SK-N-SH treated with all-trans-retinoic acid at 6 μM for 48 hours (cell line): ENCODE data around the gene BPIFB2.

ENCODE experiments used
- ATAC-seq: fragments of 200-7000 bp; cut with Tn5 transposase; 3 replicates; pipeline ENCODE4 v1.9.1; 2020; ENCODE audit warnings: mild to moderate bottlenecking, moderate library complexity
- ARNTL ChIP-seq: fragments of 450-650 bp; formaldehyde crosslinking; IDR thresholded peaks from 2 replicates; pipeline ENCODE4 v1.5.0; 2020; ENCODE audit warnings: low read depth, mild to moderate bottlenecking, moderate library complexity, borderline replicate concordance
- BACH2 ChIP-seq: fragments of 250-450 bp; sonication (Bioruptor Pico); IDR thresholded peaks from 2 replicates; pipeline ENCODE4 v1.9.0; 2021; ENCODE audit warnings: mild to moderate bottlenecking, borderline replicate concordance
- ESRRG ChIP-seq: fragments of 250-450 bp; sonication (Bioruptor Pico); IDR thresholded peaks from 2 replicates; pipeline ENCODE4 v1.6.1; 2021; ENCODE audit warnings: mild to moderate bottlenecking
- GLIS3 ChIP-seq: fragments of 250-450 bp; sonication (Bioruptor Pico); IDR thresholded peaks from 2 replicates; pipeline ENCODE4 v1.5.0; 2020; ENCODE audit warnings: mild to moderate bottlenecking, moderate library complexity
- ISL1 ChIP-seq: fragments of 250-450 bp; sonication (Bioruptor Pico); IDR thresholded peaks from 2 replicates; pipeline ENCODE4 v2.1.2; 2022; ENCODE audit warnings: mild to moderate bottlenecking, moderate library complexity
- OSR1 ChIP-seq: fragments of 250-450 bp; sonication (Bioruptor Pico); IDR thresholded peaks from 2 replicates; pipeline ENCODE4 v1.8.0; 2022; ENCODE audit warnings: moderate library complexity, mild to moderate bottlenecking, inconsistent platforms
- PPARA ChIP-seq: fragments of 250-450 bp; sonication (Bioruptor Pico); IDR thresholded peaks from 2 replicates; pipeline ENCODE4 v1.5.0; 2020; ENCODE audit warnings: mild to moderate bottlenecking, borderline replicate concordance
- RARB ChIP-seq: fragments of 250-450 bp; sonication (Bioruptor Pico); IDR thresholded peaks from 2 replicates; pipeline ENCODE4 v1.8.0; 2021; ENCODE audit warnings: mild to moderate bottlenecking, moderate library complexity
- SNAI2 ChIP-seq: fragments of 250-450 bp; sonication (Bioruptor Pico); IDR thresholded peaks from 2 replicates; pipeline ENCODE4 v1.5.0; 2020; ENCODE audit warnings: mild to moderate bottlenecking, moderate library complexity
- TCF4 ChIP-seq: fragments of 250-450 bp; sonication (Bioruptor Pico); IDR thresholded peaks from 2 replicates; pipeline ENCODE4 v1.8.0; 2021; ENCODE audit warnings: mild to moderate bottlenecking, moderate library complexity, borderline replicate concordance
- TOX ChIP-seq: fragments of 250-450 bp; sonication (Bioruptor Pico); IDR thresholded peaks from 2 replicates; pipeline ENCODE4 v1.8.0; 2021; ENCODE audit warnings: mild to moderate bottlenecking, moderate library complexity, borderline replicate concordance
- ZC3H10 ChIP-seq: fragments of 250-450 bp; sonication (Bioruptor Pico); IDR thresholded peaks from 2 replicates; pipeline ENCODE4 v1.5.1; 2021; ENCODE audit warnings: mild to moderate bottlenecking, moderate library complexity
- ZFP30 ChIP-seq: fragments of 450-650 bp; formaldehyde crosslinking; IDR thresholded peaks from 2 replicates; pipeline ENCODE4 v1.5.0; 2022; ENCODE audit warnings: mild to moderate bottlenecking, moderate library complexity
- ZNF565 ChIP-seq: fragments of 450-650 bp; formaldehyde crosslinking; conservative IDR thresholded peaks from 2 replicates; pipeline ENCODE4 v1.5.0; 2020; ENCODE audit warnings: low read depth, mild to moderate bottlenecking, moderate library complexity
- ZNF70 ChIP-seq: fragments of 450-650 bp; formaldehyde crosslinking; IDR thresholded peaks from 2 replicates; pipeline ENCODE4 v1.5.0; 2020; ENCODE audit warnings: mild to moderate bottlenecking, moderate library complexity
- ZNF8 ChIP-seq: fragments of 450-650 bp; formaldehyde crosslinking; IDR thresholded peaks from 2 replicates; pipeline ENCODE4 v1.5.0; 2020; ENCODE audit warnings: mild to moderate bottlenecking, moderate library complexity
- TF ChIP-seq, protein P1 (sequence below): fragments of 250-450 bp; sonication (Bioruptor Pico); IDR thresholded peaks from 2 replicates; pipeline ENCODE4 v1.8.0; 2020; ENCODE audit warnings: mild to moderate bottlenecking, moderate library complexity, borderline replicate concordance
- TF ChIP-seq, protein P2 (sequence below): fragments of 250-450 bp; sonication (Bioruptor Pico); IDR thresholded peaks from 2 replicates; pipeline ENCODE4 v1.8.0; 2021; ENCODE audit warnings: low read depth, mild to moderate bottlenecking, moderate library complexity, borderline replicate concordance
- TF ChIP-seq, protein P3 (sequence below): fragments of 250-450 bp; sonication (Bioruptor Pico); IDR thresholded peaks from 2 replicates; pipeline ENCODE4 v1.5.0; 2020; ENCODE audit warnings: mild to moderate bottlenecking, moderate library complexity
- TF ChIP-seq, protein P4 (sequence below): fragments of 250-450 bp; sonication (Bioruptor Pico); IDR thresholded peaks from 2 replicates; pipeline ENCODE4 v1.5.1; 2020; ENCODE audit warnings: low read depth, mild to moderate bottlenecking, moderate library complexity

Gene BPIFB2

GRCh38 chr20:33034115-33034514 lies 26.6 kb downstream of the BPIFB2 start (continued):
- TF ChIP-seq, protein P1, sequence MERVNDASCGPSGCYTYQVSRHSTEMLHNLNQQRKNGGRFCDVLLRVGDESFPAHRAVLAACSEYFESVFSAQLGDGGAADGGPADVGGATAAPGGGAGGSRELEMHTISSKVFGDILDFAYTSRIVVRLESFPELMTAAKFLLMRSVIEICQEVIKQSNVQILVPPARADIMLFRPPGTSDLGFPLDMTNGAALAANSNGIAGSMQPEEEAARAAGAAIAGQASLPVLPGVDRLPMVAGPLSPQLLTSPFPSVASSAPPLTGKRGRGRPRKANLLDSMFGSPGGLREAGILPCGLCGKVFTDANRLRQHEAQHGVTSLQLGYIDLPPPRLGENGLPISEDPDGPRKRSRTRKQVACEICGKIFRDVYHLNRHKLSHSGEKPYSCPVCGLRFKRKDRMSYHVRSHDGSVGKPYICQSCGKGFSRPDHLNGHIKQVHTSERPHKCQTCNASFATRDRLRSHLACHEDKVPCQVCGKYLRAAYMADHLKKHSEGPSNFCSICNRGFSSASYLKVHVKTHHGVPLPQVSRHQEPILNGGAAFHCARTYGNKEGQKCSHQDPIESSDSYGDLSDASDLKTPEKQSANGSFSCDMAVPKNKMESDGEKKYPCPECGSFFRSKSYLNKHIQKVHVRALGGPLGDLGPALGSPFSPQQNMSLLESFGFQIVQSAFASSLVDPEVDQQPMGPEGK (CRISPR knock-in tag) = no peak
- TF ChIP-seq RARB (no peak), SNAI2 (CRISPR knock-in tag) (no peak), BACH2 (CRISPR knock-in tag) (no peak), ISL1 (CRISPR knock-in tag) (no peak), PPARA (no peak), ZNF8 (CRISPR knock-in tag) (no peak), TOX (CRISPR knock-in tag) (no peak), GLIS3 (no peak)
- TF ChIP-seq, protein P2, sequence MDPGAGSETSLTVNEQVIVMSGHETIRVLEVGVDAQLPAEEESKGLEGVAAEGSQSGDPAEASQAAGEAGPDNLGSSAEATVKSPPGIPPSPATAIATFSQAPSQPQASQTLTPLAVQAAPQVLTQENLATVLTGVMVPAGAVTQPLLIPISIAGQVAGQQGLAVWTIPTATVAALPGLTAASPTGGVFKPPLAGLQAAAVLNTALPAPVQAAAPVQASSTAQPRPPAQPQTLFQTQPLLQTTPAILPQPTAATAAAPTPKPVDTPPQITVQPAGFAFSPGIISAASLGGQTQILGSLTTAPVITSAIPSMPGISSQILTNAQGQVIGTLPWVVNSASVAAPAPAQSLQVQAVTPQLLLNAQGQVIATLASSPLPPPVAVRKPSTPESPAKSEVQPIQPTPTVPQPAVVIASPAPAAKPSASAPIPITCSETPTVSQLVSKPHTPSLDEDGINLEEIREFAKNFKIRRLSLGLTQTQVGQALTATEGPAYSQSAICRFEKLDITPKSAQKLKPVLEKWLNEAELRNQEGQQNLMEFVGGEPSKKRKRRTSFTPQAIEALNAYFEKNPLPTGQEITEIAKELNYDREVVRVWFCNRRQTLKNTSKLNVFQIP (CRISPR knock-in tag) = no peak

GRCh38 chr20:33034901-33035492 lies 27.5 kb downstream of the BPIFB2 start:
- TF ChIP-seq PPARA (no peak), ZNF70 (no peak), ZNF565 (CRISPR knock-in tag) (no peak), TCF4 (CRISPR knock-in tag) (no peak)
- no peak for ATAC-seq

GRCh38 chr20:33037456-33037855 lies 30.0 kb downstream of the BPIFB2 start:
- no peak for ATAC-seq
- no peak for TF ChIP-seq ZNF70
- TF ChIP-seq, protein P3, sequence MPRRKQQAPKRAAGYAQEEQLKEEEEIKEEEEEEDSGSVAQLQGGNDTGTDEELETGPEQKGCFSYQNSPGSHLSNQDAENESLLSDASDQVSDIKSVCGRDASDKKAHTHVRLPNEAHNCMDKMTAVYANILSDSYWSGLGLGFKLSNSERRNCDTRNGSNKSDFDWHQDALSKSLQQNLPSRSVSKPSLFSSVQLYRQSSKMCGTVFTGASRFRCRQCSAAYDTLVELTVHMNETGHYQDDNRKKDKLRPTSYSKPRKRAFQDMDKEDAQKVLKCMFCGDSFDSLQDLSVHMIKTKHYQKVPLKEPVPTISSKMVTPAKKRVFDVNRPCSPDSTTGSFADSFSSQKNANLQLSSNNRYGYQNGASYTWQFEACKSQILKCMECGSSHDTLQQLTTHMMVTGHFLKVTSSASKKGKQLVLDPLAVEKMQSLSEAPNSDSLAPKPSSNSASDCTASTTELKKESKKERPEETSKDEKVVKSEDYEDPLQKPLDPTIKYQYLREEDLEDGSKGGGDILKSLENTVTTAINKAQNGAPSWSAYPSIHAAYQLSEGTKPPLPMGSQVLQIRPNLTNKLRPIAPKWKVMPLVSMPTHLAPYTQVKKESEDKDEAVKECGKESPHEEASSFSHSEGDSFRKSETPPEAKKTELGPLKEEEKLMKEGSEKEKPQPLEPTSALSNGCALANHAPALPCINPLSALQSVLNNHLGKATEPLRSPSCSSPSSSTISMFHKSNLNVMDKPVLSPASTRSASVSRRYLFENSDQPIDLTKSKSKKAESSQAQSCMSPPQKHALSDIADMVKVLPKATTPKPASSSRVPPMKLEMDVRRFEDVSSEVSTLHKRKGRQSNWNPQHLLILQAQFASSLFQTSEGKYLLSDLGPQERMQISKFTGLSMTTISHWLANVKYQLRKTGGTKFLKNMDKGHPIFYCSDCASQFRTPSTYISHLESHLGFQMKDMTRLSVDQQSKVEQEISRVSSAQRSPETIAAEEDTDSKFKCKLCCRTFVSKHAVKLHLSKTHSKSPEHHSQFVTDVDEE (CRISPR knock-in tag) = no peak
- TF ChIP-seq, all 23 proteins: peak for 0

- ATAC-seq = no peak
- TF ChIP-seq, protein P2 (CRISPR knock-in tag) = no peak
- no peak for TF ChIP-seq RARB
- TF ChIP-seq ESRRG (CRISPR knock-in tag) = no peak
- no peak for TF ChIP-seq PPARA
- TF ChIP-seq, protein P4, sequence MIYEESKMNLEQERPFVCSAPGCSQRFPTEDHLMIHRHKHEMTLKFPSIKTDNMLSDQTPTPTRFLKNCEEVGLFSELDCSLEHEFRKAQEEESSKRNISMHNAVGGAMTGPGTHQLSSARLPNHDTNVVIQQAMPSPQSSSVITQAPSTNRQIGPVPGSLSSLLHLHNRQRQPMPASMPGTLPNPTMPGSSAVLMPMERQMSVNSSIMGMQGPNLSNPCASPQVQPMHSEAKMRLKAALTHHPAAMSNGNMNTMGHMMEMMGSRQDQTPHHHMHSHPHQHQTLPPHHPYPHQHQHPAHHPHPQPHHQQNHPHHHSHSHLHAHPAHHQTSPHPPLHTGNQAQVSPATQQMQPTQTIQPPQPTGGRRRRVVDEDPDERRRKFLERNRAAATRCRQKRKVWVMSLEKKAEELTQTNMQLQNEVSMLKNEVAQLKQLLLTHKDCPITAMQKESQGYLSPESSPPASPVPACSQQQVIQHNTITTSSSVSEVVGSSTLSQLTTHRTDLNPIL (CRISPR knock-in tag) = no peak
- TF ChIP-seq, protein P1 (CRISPR knock-in tag) = no peak
- TF ChIP-seq TCF4 (CRISPR knock-in tag) = no peak
- TF ChIP-seq ARNTL (CRISPR knock-in tag) = no peak
- no peak for TF ChIP-seq GLIS3
- no peak for TF ChIP-seq BACH2 (CRISPR knock-in tag)
- no peak for TF ChIP-seq ZNF8 (CRISPR knock-in tag)
- no peak for TF ChIP-seq TOX (CRISPR knock-in tag)
- TF ChIP-seq ZNF70 = no peak
- TF ChIP-seq OSR1 = no peak
- no peak for TF ChIP-seq ZNF565 (CRISPR knock-in tag)
- no peak for TF ChIP-seq ZC3H10 (CRISPR knock-in tag)
- no peak for TF ChIP-seq ZFP30 (CRISPR knock-in tag)
Measured at GRCh38 chr20:33038243-33038642, 30.7 kb downstream of the BPIFB2 start.
